HG03521 (cell line): ENCODE measurements around the gene ATP6V0A4.
"Not testable (repeated sequence)": the region's sequence is repeated elsewhere in the genome, so short reads cannot be mapped to it uniquely, and the experiment has no call there.

ENCODE experiments used
- ATAC-seq: cut with Tn5 transposase; IDR thresholded peaks from one replicate; pipeline ENCODE4 v1.9.1; 2021; ENCODE audit warnings: mild to moderate bottlenecking, moderate library complexity; ENCODE audit not compliant: unreplicated experiment

ATP6V0A4 gene

DNA sequence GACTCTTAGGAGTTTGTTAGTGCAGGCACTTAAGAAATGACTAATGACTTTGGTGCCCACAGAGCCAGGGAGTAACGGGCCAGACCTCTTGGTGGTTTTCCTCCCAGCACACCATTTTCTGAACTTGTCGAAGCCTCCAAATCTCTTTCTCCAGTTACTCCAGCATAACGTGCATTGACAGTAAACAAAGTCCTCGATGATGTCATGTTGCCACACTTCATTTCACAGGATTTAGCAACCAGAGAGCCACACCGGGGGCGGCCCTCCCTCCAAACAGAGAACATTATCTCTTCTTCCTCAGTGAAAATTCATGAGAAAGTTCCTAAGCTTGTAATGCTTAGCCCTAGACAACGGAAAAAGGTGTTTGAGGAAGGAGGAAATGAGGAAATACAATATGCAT lies 92.8 kb downstream of the ATP6V0A4 start:
- ATAC-seq = no peak

DNA sequence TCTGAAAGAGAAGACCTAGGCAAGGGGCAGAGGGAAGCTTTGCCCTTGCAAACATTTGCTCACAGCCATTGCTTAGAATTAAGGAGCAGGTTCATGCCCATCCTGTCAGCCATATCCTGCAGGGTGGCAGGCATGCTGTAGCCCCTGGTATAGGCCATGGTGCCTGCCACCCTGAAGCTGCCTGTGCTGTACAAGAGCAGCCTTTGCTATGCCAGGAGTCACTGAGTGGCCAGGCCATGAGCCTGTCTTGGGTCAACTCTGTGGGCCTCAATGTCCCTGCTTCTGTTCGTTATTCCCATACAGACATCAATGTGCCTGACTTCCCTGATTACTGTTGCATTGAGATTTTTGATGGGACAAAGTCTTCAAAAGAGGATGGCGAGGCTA lies 96.5 kb downstream of the ATP6V0A4 start:
- ATAC-seq = no peak

DNA sequence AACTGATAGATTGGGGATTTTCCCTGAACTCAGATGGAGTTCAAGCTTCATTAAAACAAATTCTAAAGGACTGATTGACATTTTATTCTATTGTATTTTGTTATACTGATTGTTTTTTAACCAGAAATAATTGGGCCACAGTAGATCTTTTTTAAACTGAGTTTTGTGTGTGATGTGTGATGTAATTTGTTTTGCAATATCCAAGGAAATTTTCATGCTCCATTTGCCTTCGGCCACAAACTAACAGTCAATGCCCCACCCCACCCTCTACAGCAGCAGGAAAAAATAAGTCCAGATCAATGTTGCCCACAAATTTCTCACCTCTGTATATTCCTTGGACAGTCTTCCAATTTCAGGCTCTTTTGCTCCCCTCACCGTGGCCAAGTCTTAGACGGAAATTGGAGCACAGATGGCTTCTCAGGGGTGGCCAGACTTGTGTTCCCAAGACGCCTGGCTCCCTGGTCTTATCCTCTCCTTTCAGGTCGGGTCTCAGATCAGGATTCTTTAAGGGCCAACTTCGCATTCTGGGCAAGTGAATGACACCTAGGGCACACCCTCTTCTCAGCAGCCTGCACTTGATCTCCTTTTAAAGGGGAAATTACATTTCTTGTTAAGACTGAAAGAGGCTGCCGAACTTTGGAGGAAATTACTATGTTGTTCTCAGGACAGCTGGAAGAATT lies 97.0 kb downstream of the ATP6V0A4 start, which contains the start of gene SVOPL:
TSS of gene SVOPL (minus strand) at position 506 of the 680 bp plus-strand sequence. CDS start 22,317 bp downstream, outside the sequence.
- no peak for ATAC-seq

DNA sequence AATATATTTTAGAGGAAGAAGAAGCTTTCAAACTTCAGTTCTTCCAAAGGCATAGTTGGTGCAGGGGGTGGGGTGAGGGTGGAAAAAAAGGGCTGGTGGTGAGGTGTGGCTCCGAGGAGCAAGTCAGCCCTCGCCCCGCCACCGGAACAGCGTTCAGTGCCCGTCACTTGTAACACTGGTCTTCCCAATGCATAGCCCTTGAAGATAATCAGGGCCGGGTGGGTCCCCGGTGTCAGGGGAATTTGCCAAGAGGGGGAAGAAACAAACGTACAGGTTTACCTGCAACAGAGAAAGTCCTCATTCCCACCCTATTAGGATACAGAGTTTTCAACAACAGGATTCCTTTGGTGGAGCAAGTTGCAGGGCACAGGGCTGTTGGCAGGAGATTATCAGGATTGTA lies 98.3 kb downstream of the ATP6V0A4 start:
- ATAC-seq = no peak

DNA sequence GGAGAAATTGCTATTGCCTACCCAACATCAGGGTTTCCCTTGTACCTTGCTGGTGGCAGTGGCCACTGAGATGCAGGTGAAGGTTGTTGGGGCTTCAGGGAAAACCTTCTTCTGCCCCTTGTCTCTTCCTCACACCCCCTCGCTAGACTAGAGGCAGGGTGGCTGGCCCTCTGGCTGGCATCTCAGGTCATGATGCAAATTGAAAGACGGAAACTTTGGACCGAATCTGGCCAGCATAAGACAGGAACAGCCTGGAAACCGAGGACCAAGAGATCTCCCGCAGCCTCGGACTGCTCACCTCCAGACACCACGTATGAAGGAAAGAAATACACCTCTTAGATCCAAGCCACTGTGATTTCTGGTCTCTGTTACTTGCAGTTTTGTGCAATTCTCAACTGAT lies 99.7 kb downstream of the ATP6V0A4 start:
- no peak for ATAC-seq

DNA sequence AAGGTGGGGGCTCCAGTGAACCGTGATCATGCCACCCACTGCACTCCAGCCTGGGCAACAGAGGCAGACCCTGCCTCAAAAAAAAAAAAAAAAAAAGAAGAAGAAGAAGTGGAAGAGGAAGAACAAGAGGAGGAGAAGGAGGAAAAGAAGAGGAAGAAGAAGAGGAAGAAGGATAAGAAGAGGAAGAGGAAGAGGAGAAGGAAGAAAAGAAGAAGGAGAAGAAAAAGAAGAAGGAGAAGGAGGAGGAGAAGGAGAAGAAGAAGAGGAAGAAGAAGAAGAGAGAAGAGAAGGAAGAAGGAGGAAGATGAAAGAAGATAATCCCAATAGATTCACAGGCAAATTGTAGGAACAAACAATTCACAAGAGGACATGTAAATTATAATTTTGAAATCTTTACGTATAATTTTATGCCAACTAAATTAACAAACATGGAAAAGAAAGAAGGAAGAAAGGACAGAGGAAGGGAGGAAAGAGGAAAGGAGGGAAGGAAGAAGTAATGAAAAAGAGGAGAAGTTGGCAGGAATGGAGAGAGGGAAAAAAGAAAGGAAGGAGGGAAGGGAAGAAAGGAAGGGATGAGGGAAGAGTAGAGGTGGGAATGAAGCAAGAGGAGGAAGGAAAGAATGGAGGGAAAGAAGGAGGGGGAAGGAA lies 100.3 kb downstream of the ATP6V0A4 start:
- no peak for ATAC-seq

DNA sequence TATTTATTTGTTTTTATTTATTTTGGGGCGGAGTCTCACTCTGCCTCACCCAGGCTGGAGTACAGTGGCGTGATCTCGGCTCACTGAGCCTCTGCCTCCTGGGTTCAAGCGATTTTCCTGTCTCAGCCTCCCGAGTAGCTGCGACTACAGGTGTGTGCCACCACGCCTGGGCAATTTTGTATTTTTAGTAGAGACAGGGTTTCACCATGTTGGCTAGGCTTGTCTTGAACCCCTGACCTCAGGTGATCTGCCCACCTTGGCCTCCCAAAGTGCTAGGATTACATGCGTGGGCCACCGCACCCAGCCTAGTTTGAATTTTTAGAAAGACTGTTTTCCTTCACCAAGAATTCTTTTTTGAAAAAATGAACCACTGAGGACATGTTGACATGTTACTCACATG lies 102.2 kb downstream of the ATP6V0A4 start:
- ATAC-seq = not testable (repeated sequence)

DNA sequence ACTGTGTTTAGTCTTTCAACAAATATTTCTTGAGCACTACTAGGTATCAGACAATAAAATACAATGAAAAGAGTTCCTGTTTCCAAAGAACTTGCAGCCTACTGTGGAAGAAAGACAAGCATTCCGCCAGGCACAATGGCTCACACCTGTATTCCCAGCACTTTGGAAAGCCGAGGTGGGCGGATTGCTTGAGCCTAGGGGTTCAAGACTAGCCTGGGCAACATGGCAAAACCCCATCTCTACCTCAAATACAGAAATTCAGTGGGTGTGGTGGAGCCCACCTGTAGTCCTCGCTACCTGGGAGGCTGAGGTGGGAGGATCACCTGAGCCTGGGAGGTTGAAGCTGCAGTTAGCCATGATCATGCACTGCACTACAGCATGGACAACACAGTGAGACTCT lies 102.9 kb downstream of the ATP6V0A4 start:
- no peak for ATAC-seq

DNA sequence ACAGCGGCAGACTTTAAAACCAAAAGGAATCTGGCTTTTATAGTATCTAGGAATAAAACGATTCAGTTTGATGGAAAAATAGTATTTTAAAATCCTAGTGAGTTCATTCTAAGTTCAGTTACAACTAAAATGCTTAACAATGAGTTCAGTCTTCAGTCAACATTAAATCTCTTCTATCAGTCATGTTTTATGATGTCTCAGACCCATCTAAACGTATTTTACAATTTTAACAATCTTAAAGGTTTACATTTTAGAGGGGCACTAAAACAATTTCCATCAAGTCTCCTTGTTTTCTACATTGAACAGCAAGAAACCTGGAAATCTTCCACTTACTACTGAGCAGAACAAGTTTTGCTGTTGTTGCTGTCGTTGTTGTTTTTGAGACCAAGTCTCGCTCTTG lies 106.8 kb downstream of the ATP6V0A4 start:
- no peak for ATAC-seq

DNA sequence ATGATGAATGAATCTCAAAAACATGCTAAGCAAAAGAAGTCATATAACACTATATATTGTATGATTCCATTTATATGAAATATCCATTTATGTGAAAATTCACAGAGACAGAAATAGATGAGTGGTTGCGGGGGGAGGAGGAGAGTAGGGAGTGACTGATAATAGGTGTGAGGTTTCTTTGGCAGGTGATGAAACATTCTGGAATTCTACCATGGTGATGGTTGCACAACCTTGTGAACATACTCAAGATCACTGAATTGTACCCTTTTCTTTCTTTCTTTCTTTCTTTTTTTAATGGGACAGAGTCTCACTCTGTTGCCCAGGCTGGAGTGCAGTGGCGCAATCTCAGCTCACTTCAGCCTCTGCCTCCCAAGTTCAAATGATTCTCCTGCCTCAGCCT lies 107.5 kb downstream of the ATP6V0A4 start:
- ATAC-seq = no peak

DNA sequence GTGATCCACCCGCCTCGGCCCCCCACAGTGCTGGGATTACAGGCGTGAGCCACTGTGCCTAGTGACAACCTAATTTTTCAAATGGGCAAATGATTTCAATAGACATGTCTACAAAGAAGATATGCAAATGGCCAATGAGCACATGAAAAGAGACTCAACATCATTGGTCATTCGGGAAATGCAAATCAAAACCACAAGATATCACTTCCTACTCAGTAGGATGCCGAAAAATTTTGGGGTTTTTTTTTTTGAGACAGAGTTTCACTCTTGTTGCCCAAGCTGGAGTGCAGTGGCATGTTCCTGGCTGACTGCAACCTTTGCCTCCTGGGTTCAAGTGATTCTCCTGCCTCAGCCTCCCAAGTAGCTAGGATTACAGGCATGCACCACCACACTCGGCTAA lies 110.0 kb downstream of the ATP6V0A4 start:
- not testable (repeated sequence) for ATAC-seq

DNA sequence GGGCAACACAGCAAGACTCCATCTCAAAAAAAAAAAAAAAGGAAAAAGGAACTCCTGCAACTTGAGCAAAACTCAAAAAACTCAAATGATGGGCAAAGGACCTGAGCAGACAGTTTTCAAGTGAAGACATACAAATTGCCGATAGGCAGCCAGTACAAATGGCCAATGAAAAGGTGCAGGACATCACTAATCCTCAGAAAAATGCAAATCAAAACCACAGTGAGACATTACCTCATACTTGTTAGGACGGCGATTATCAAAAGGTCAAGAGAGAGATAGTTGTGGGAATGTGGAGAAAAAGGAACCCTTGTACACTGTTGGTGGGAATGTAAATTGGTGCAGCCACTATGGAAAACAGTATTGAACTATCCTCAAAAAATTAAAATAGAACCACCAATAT lies 113.7 kb downstream of the ATP6V0A4 start:
- ATAC-seq = no peak

DNA sequence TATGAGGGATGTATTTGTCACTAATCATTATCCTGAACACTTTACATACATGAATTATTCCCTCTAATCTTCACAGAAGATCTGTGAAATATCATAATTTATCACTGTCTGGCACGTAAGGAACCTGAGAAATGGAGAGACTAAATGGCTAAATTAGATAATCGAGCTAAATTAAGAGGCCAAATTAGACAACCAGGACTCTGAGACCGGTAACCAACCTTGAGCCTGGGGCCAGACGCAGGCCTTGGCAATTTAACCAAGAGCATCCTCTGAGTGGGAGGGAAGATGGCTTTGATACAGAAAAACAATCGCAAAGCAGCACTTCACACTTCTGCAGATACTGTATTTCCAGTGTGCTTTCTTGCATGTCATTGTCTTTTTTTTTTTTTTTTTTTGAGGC lies 118.2 kb downstream of the ATP6V0A4 start:
- no peak for ATAC-seq

DNA sequence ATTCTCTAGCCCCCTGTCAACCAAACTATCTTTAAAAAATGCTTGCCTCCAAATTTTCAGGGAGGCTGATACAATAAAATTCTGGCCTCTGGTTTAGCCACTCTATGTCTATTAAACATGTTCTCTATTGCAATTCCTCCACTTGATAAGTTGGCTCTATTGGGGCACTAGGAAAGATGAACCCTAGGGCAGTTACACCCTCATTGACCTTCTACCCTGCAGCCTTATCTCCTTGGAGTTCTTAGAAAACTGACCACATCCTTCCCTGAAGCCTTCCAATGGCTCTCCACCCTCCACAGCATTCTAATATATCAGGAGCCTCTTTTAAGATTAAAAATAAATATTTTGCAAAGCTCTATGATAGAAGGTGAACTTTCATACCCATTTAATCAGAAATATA lies 127.4 kb downstream of the ATP6V0A4 start:
- no peak for ATAC-seq

DNA sequence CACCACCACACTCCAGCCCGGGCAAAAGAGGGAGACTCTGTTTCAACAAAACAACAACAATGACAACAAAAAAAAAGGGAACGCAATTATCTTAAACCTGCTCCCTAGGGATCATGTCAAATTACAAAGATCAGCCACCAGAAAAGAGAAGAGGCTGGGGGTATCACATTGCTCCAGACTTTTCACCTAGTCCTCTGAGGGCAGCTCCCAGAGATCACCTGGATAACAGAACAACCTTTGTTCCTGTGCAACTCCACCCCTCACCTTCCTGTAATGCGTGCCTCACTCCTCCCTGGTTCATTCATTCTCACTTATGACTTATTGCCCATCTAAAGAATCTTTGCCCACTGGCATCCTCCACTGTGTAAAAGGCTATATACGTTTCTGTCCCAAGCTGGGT lies 128.6 kb downstream of the ATP6V0A4 start:
- ATAC-seq = no peak

DNA sequence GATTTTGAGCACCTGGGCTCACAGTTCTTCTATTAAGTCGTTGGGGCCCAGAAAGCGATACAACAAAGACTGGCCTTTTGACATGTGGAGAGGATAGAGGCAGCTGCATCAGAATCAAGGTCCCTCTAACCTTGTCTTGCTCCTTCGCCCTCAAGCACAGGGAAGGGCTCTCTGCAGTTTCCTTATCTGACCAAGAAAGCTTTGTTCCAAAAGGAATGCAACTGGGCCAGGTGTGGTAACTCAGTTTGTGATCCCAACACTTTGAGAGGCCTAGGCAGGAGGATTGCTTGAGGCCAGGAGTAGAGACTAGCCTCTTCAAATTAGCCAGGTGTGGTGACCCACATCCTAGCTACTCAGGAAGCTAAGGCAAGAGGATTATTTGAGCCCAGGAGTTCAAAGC lies 129.1 kb downstream of the ATP6V0A4 start:
- ATAC-seq = no peak

DNA sequence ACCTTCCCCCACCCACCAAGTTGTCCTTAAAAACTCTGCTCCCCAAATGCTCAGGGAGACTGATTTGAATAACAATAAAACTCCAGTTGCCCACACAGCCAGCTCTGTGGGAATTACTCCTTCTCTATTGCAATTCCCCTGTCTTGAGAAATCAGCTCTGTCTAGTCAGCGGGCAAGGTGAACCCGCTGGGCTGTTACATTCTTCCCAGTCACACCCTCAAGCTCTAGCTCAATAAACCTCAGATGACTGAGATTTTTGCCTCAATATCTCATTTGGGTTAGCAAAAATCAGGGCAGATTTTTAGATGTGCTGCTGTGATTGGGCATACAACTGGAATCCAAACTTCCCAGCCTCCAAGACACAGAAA lies 129.8 kb downstream of the ATP6V0A4 start:
- ATAC-seq = no peak

DNA sequence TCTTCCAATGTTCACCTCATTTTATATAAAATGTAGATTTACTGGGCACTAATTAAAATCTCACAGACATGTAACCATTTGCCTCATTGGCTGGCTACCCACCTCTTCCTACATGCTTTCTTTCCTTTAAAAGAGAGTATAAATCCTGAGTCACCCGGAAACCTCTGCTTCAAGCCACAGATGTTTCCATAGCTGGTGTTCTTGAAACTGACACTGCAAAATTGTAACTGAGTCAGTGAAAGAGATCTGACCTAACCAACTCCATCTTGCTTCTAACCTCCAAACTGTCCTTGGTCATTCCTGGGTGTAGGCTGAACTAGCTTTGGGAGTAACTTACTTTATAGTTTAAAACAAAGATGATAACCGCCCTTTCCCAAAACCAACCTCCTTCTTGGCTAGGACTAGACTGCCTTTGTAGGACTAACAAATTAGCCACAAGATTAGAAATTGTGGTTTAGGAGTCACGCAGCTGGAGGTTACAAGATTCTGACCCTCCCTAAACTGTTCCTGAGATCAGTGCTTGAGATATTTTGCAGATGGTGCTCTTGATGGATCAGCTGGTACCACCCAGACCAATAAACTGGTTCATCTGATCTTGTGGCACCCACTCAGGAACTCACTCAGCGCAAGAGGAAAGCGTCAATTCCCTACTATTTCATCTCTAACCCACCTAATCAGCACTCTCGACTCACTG lies 130.3 kb downstream of the ATP6V0A4 start:
- no peak for ATAC-seq

DNA sequence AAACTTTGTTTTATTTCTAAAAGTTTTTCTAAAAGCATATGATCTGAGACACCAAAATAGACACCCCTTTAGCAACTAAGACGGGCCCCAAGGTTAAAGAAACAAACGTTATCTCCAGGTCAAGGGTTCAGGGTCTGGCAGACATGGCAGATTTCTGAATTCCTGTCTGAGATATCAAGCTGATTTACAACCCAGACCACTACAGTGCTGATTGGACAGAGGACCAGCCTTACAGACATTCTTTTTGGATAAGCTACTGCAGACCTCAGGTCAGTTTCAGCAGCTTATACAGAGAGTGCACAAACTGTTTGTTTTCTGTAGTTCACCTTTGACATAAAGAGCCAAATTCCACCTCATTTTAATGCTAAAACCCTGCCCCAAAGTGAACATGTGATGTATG lies 131.6 kb downstream of the ATP6V0A4 start:
- no peak for ATAC-seq

DNA sequence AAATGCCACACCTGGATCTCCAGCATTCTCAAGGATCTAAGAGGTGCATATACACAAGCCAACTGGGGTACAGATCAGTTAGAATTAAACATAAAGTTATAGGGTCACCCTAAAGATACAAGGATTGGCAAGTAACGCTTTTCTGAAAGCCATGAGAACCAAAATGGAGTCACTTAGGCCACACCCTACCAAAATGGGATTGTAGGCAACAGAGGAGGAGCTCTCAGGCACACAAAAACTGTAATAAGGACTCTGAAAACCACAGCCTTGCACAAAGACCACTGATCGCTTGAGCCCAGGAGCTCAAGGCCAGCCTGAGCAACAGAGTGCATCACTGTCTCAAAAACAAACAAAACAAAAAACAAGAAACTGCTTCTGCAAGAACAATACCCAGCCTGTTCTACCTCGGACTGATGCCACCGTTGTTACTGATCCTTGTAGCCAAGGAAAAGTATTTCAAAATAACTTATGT lies 132.3 kb downstream of the ATP6V0A4 start:
- ATAC-seq = no peak

DNA sequence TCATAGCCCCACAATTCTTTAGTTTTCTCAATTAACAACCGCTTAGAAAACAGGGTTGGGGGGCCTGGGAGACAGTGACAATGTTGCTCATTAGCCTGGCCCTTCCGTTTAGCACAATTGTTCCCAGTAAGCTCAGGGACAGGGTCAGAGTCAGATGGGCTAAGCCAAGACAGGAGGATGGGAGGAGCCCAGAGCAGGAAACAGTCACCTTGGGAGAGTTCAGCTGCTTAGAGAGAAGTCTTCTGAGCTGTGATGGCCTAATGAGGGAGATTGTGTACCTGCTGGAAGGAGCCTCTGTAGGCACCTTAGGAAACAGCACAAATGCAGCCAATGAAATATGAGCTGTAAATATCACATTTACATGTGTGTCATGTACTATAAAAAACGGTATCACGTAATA lies 132.7 kb downstream of the ATP6V0A4 start:
- no peak for ATAC-seq
